ENCODE data around the gene KCTD6.

DNA sequence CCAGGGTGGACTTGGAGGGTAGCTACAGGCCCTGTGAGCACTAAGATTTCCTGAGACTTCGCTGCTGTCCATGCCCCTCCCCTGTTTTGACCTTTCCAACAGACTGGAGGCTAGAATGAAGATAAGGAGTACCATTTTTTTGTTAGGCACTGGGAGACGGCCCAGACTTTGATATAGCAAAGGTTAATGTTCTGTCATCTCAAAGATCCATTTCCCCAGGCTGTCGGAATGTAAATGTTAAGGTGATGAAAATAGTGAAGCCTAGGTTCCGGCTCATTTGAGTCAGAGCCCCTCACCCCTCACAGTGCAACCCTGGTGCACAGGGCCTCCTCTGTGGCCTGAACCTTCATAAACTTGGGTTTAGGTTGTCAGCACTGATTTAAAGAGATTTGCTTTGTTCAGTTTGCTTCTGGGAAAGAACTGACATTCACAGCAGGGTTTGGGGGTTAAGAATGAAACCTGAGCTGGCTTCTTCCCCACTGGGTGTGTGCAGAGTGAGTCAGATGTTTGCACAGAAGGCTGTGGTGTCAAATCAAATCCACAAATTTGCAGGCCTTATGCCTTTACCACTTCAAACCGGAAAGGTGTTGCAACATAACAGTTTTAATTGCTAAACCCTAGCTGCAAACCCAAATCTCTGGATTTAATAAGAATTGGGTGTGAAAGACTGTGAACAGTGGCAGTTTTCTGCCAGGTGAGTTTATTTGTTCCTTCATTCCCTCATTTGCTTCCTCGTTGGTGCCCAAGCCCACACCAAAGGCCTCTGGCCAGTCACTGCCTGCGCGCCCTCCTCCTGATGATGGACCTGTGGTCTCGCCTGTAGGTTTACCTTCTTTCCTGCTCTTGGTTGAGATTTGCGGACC, 20.6 kb upstream of the KCTD6 start:
- TF ChIP-seq, protein P1, sequence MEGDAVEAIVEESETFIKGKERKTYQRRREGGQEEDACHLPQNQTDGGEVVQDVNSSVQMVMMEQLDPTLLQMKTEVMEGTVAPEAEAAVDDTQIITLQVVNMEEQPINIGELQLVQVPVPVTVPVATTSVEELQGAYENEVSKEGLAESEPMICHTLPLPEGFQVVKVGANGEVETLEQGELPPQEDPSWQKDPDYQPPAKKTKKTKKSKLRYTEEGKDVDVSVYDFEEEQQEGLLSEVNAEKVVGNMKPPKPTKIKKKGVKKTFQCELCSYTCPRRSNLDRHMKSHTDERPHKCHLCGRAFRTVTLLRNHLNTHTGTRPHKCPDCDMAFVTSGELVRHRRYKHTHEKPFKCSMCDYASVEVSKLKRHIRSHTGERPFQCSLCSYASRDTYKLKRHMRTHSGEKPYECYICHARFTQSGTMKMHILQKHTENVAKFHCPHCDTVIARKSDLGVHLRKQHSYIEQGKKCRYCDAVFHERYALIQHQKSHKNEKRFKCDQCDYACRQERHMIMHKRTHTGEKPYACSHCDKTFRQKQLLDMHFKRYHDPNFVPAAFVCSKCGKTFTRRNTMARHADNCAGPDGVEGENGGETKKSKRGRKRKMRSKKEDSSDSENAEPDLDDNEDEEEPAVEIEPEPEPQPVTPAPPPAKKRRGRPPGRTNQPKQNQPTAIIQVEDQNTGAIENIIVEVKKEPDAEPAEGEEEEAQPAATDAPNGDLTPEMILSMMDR (IDR thresholded peaks at IDR 0.05; ENCODE audit: poor library complexity, severe bottlenecking), result no peak
- TF ChIP-seq EZH2 (IDR thresholded peaks at IDR 0.05; ENCODE audit: borderline replicate concordance, insufficient read depth, low read length, poor library complexity, severe bottlenecking), result no peak
- TF ChIP-seq MXI1 (conservative IDR thresholded peaks at IDR 0.05; ENCODE audit: poor library complexity, severe bottlenecking), result no peak

All from neural cell (in vitro differentiated cells).